Measurements from ENCODE around the gene TSKS.

Gene TSKS

GRCh38 chr19:49792829-49793560, 29.9 kb upstream of the TSKS start:
- no peak for DNase-seq

- no peak for DNase-seq
Observed at GRCh38 chr19:49791776-49792445, 28.8 kb upstream of the TSKS start.

- DNase-seq, result no peak
Observed at GRCh38 chr19:49790866-49791265, 27.8 kb upstream of the TSKS start.

- no peak for DNase-seq
Observed at GRCh38 chr19:49788857-49789256, 25.8 kb upstream of the TSKS start.

GRCh38 chr19:49787746-49788145, 24.6 kb upstream of the TSKS start:
- DNase-seq, result no peak

GRCh38 chr19:49786376-49786820, 23.3 kb upstream of the TSKS start:
- no peak for DNase-seq

- no peak for DNase-seq
Observed at GRCh38 chr19:49782515-49782914, 19.4 kb upstream of the TSKS start.

- DNase-seq, result no peak
Observed at GRCh38 chr19:49781394-49781793, 18.3 kb upstream of the TSKS start.

- no peak for DNase-seq
Observed at GRCh38 chr19:49780861-49781260, 17.8 kb upstream of the TSKS start.

GRCh38 chr19:49779731-49780555, 16.8 kb upstream of the TSKS start:
- DNase-seq, result no peak

- DNase-seq, result no peak
Observed at GRCh38 chr19:49776371-49776764, 13.3 kb upstream of the TSKS start.

- no peak for DNase-seq
Observed at GRCh38 chr19:49775742-49776370, 12.8 kb upstream of the TSKS start.

- no peak for DNase-seq
Observed at GRCh38 chr19:49774969-49775368, 11.9 kb upstream of the TSKS start.

- no peak for DNase-seq
Observed at GRCh38 chr19:49773663-49774350, 10.7 kb upstream of the TSKS start.

GRCh38 chr19:49772850-49773432, 9.8 kb upstream of the TSKS start:
- DNase-seq, result no peak

GRCh38 chr19:49771674-49772139, 8.6 kb upstream of the TSKS start:
- DNase-seq, result no peak

- DNase-seq, result no peak
Observed at GRCh38 chr19:49770529-49770928, 7.4 kb upstream of the TSKS start.

GRCh38 chr19:49767967-49768581, 5.0 kb upstream of the TSKS start:
- no peak for DNase-seq

- DNase-seq, result no peak
Observed at GRCh38 chr19:49767381-49767780, 4.3 kb upstream of the TSKS start.

- no peak for DNase-seq
Observed at GRCh38 chr19:49766930-49767299, 3.8 kb upstream of the TSKS start, which contains the start of gene AP2A1. Gene AP2A1 (plus strand): TSS chr19:49767001. CDS start chr19:49767134, 133 bp downstream.
